C4-2B (cell line): ENCODE results near the gene CGB1.

Source experiments
- CTCF ChIP-seq: fragments of 450-650 bp; conservative IDR thresholded peaks from 2 replicates; pipeline ENCODE4 v1.5.1; 2017; ENCODE audit warnings: mild to moderate bottlenecking
- ZFX ChIP-seq: fragments of 450-650 bp; IDR thresholded peaks from 2 replicates; pipeline ENCODE4 v1.6.1; 2017

DNA sequence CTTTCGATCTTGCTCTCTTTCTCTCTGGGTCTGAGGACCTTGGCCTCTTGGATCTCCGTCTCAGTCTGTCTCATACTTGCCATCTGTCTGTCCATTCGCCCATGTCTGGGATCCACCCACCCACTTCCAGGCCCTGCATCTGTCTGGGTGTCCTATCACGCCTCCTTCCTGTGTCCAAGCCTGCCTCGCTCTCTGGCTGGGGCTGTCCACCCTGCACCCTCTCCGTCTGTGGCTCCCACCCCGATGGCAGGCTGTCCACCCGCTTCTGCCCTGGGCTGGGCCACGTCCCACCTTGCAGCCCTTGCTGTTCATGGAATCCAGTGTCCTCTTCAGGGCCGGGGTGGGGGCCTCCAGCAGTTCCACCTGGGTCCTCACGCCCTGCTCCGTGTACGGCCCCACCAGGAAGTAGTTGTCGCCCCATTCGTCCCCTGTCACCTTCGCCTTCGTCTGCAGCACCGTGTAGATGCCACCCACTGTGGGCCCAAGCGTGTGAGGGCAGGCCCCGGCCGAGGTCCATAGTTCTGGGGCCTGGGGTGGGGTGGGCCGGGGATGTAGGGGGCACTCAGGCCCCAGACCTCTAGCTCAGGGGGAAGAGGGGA lies 45.6 kb downstream of the CGB1 start:
- TF ChIP-seq CTCF (no peak), ZFX (no peak)
